IgD-negative memory B cell (primary cell): Measurements from ENCODE around the gene CNPPD1. TPM values are rescaled to one million over a fixed set of nuclear protein-coding genes. Genes with fewer than 3 reads are reported as not detected.

ENCODE experiments used
- H3K27ac Mint-ChIP-seq, 3 donors: one replicate each; pipeline ENCODE4 v1.8.0; 2020 to 2022; ENCODE audit warnings: mild to moderate bottlenecking in 3 of 3, mixed read lengths in 3 of 3, moderate library complexity in 1 of 3
- H3K27me3 Mint-ChIP-seq: one replicate; pipeline ENCODE4 v1.8.0; 2021; ENCODE audit warnings: mixed read lengths
- H3K36me3 Mint-ChIP-seq: one replicate; pipeline ENCODE4 v1.8.0; 2020; ENCODE audit warnings: mild to moderate bottlenecking, mixed read lengths
- H3K4me1 Mint-ChIP-seq, 3 donors: one replicate each; pipeline ENCODE4 v1.8.0; 2020 to 2022; ENCODE audit warnings: mixed read lengths in 3 of 3, mild to moderate bottlenecking in 1 of 3
- H3K4me3 Mint-ChIP-seq, 4 donors: one replicate each; pipeline ENCODE4 v1.8.0; 2020 to 2022; ENCODE audit warnings: mild to moderate bottlenecking in 4 of 4, mixed read lengths in 4 of 4, moderate library complexity in 3 of 4
- H3K9me3 Mint-ChIP-seq, 3 donors: one replicate each; pipeline ENCODE4 v1.8.0; 2020 to 2021; ENCODE audit warnings: mixed read lengths in 3 of 3, mild to moderate bottlenecking in 1 of 3
- polyA plus RNA-seq: library from polyadenylated mRNA; unstranded; fragments of 300-500 nt; fragmentation: Illumina TruSeq; gene quantifications from one replicate; pipeline ENCODE4 v1.2.3, GENCODE V29; 2021

Gene CNPPD1
- polyA plus RNA-seq, 1 donor from 2014 or later = 151 TPM

- peaks cover 2% of the 10 kb centered on the region for H3K36me3 Mint-ChIP-seq
- peaks cover 15 to 31% (median 26%) of the 10 kb centered on the region in 3 donors for H3K4me1 Mint-ChIP-seq
- H3K27me3 Mint-ChIP-seq = no peaks in the 10 kb centered on the region
- peak within 1 kb of the TSS; percentile 95 to 98 (median 97) for H3K4me3 Mint-ChIP-seq
- peak within 1 kb of the TSS; percentile 97 to 100 (median 100) for H3K27ac Mint-ChIP-seq
- H3K9me3 Mint-ChIP-seq = no peaks in the 10 kb centered on the region
Observed at GRCh38 chr2:219177552-219178376, 1.0 kb upstream of the CNPPD1 start, which contains the start of gene RETREG2. Gene RETREG2, plus strand, starts transcription at chr2:219178275. Its CDS starts 78 bp downstream, at chr2:219178353.

- Mint-ChIP-seq H3K4me1 (peaks cover 15 to 36% (median 31%) of the 10 kb centered on the region in 3 donors), H3K9me3 (no peaks in the 10 kb centered on the region), H3K36me3 (peaks cover 2% of the 10 kb centered on the region), H3K27me3 (no peaks in the 10 kb centered on the region), H3K4me3 (peak overlapping the region; percentile 95 to 98 (median 97)), H3K27ac (peak overlapping the region; percentile 97 to 100 (median 100))
Observed at GRCh38 chr2:219175928-219176817, 552 bp downstream of the CNPPD1 start.

- H3K27ac Mint-ChIP-seq = peak overlapping the region; percentile 76 to 97 (median 97)
- no peaks in the 10 kb centered on the region for H3K27me3 Mint-ChIP-seq
- peak overlapping the region; percentile 81 to 97 (median 96) for H3K4me3 Mint-ChIP-seq
- peaks cover 17 to 39% (median 33%) of the 10 kb centered on the region in 3 donors for H3K4me1 Mint-ChIP-seq
- H3K9me3 Mint-ChIP-seq = no peaks in the 10 kb centered on the region
- H3K36me3 Mint-ChIP-seq = no peaks in the 10 kb centered on the region
Observed at GRCh38 chr2:219175486-219175885, 1.2 kb downstream of the CNPPD1 start.

GRCh38 chr2:219174801-219175200, 1.9 kb downstream of the CNPPD1 start:
- H3K4me1 Mint-ChIP-seq = peaks cover 17 to 39% (median 31%) of the 10 kb centered on the region in 3 donors
- no peaks in the 10 kb centered on the region for H3K27me3 Mint-ChIP-seq
- no peaks in the 10 kb centered on the region for H3K36me3 Mint-ChIP-seq
- H3K9me3 Mint-ChIP-seq = no peaks in the 10 kb centered on the region
- peak overlapping the region in 1 of 4 donors; percentile 70 for H3K4me3 Mint-ChIP-seq
- peak overlapping the region; percentile 46 to 92 (median 69) for H3K27ac Mint-ChIP-seq

GRCh38 chr2:219174146-219174545, 2.6 kb downstream of the CNPPD1 start:
- H3K27ac Mint-ChIP-seq = peak overlapping the region; percentile 46 to 92 (median 69)
- peaks cover 16 to 36% (median 26%) of the 10 kb centered on the region in 3 donors for H3K4me1 Mint-ChIP-seq
- H3K36me3 Mint-ChIP-seq = peaks cover 1% of the 10 kb centered on the region
- peak overlapping the region in 2 of 4 donors; percentile 47 to 70 for H3K4me3 Mint-ChIP-seq
- H3K27me3 Mint-ChIP-seq = no peaks in the 10 kb centered on the region
- H3K9me3 Mint-ChIP-seq = no peaks in the 10 kb centered on the region

GRCh38 chr2:219173176-219173575, 3.5 kb downstream of the CNPPD1 start:
- Mint-ChIP-seq H3K27ac (peak overlapping the region in 1 of 3 donors; percentile 46), H3K27me3 (no peaks in the 10 kb centered on the region), H3K4me1 (peaks cover 10 to 30% (median 21%) of the 10 kb centered on the region in 3 donors), H3K4me3 (peak overlapping the region in 2 of 4 donors; percentile 45 to 76), H3K9me3 (no peaks in the 10 kb centered on the region), H3K36me3 (peaks cover 1% of the 10 kb centered on the region)

GRCh38 chr2:219172231-219173154, 4.2 kb downstream of the CNPPD1 start:
- H3K27me3 Mint-ChIP-seq = no peaks in the 10 kb centered on the region
- peak overlapping the region in 1 of 3 donors; percentile 46 for H3K27ac Mint-ChIP-seq
- peak overlapping the region in 2 of 4 donors; percentile 39 to 77 for H3K4me3 Mint-ChIP-seq
- peaks cover 10 to 30% (median 21%) of the 10 kb centered on the region in 3 donors for H3K4me1 Mint-ChIP-seq
- H3K9me3 Mint-ChIP-seq = no peaks in the 10 kb centered on the region
- H3K36me3 Mint-ChIP-seq = peaks cover 1% of the 10 kb centered on the region

- peaks cover 4% of the 10 kb centered on the region for H3K36me3 Mint-ChIP-seq
- no peaks in the 10 kb centered on the region for H3K27me3 Mint-ChIP-seq
- peak overlapping the region in 1 of 4 donors; percentile 77 for H3K4me3 Mint-ChIP-seq
- peak overlapping the region; percentile 41 to 85 (median 80) for H3K27ac Mint-ChIP-seq
- no peaks in the 10 kb centered on the region for H3K9me3 Mint-ChIP-seq
- peaks cover 10 to 30% (median 21%) of the 10 kb centered on the region in 3 donors for H3K4me1 Mint-ChIP-seq
Observed at GRCh38 chr2:219171231-219171651, 5.5 kb downstream of the CNPPD1 start.

GRCh38 chr2:219169930-219170654, 6.6 kb downstream of the CNPPD1 start, which contains the start of gene SLC23A3:
Gene SLC23A3, minus strand, starts transcription at chr2:219170029. Its CDS starts 45 bp downstream, at chr2:219169984.
- Mint-ChIP-seq H3K9me3 (no peaks in the 10 kb centered on the region), H3K27me3 (no peaks in the 10 kb centered on the region), H3K4me3 (peak within 1 kb of the TSS in 1 of 4 donors; percentile 77), H3K27ac (peak within 1 kb of the TSS in 2 of 3 donors; percentile 46 to 85), H3K36me3 (peaks cover 4% of the 10 kb centered on the region), H3K4me1 (peaks cover 7 to 24% (median 14%) of the 10 kb centered on the region in 3 donors)

GRCh38 chr2:219168932-219169331, 7.8 kb downstream of the CNPPD1 start:
- Mint-ChIP-seq H3K27me3 (no peaks in the 10 kb centered on the region), H3K4me3 (no peak overlapping the region), H3K36me3 (peaks cover 4% of the 10 kb centered on the region), H3K27ac (no peak overlapping the region), H3K9me3 (no peaks in the 10 kb centered on the region), H3K4me1 (peaks cover 6 to 15% (median 6%) of the 10 kb centered on the region in 3 donors)

- Mint-ChIP-seq H3K4me1 (peaks cover 4 to 13% (median 5%) of the 10 kb centered on the region in 3 donors), H3K27me3 (no peaks in the 10 kb centered on the region), H3K27ac (no peak overlapping the region), H3K4me3 (no peak overlapping the region), H3K36me3 (peaks cover 4% of the 10 kb centered on the region), H3K9me3 (no peaks in the 10 kb centered on the region)
Observed at GRCh38 chr2:219168526-219168925, 8.2 kb downstream of the CNPPD1 start.

- Mint-ChIP-seq H3K27ac (no peak overlapping the region), H3K36me3 (peaks cover 4% of the 10 kb centered on the region), H3K27me3 (no peaks in the 10 kb centered on the region), H3K4me1 (peaks cover 3 to 13% (median 6%) of the 10 kb centered on the region in 3 donors), H3K9me3 (no peaks in the 10 kb centered on the region), H3K4me3 (peak overlapping the region in 1 of 4 donors; percentile 32)
Observed at GRCh38 chr2:219167997-219168396, 8.7 kb downstream of the CNPPD1 start.
